Activated naive CD4-positive, alpha-beta T cell treated with anti-CD3 and anti-CD28 coated beads, Interleukin-2, amount 10 ng/mL, durations not matched to agents 7 days and 5 days (primary cell): ENCODE results near the gene SLC4A5.

Source experiments
- CTCF ChIA-PET: fragments of 350-600 bp; sonication (Branson Sonifier 250); formaldehyde crosslinking; loops from one replicate; lab custom pipeline; 2021; ENCODE audit warnings: antibody characterized with exemption; lab: Charles Lee
- DNase-seq: peaks from one replicate; pipeline ENCODE4 v3.0.0-alpha.2; 2020
- H3K27ac Mint-ChIP-seq: one replicate; pipeline ENCODE4 v1.8.0; 2021; ENCODE audit warnings: mild to moderate bottlenecking, moderate library complexity, mixed read lengths
- H3K27me3 Mint-ChIP-seq: one replicate; pipeline ENCODE4 v1.8.0; 2021; ENCODE audit warnings: mild to moderate bottlenecking, mixed read lengths
- H3K36me3 Mint-ChIP-seq: one replicate; pipeline ENCODE4 v1.8.0; 2021; ENCODE audit warnings: mixed read lengths
- H3K4me1 Mint-ChIP-seq: one replicate; pipeline ENCODE4 v1.8.0; 2021; ENCODE audit warnings: mixed read lengths
- H3K4me3 Mint-ChIP-seq: one replicate; pipeline ENCODE4 v1.8.0; 2021; ENCODE audit warnings: mild to moderate bottlenecking, moderate library complexity, mixed read lengths
- H3K9me3 Mint-ChIP-seq: one replicate; pipeline ENCODE4 v1.8.0; 2021; ENCODE audit warnings: mixed read lengths

Gene SLC4A5

GRCh38 chr2:74374509-74375205 lies 31.4 kb upstream of the SLC4A5 start:
- no peak for DNase-seq
- no peak overlapping the region for H3K27ac Mint-ChIP-seq
- H3K36me3 Mint-ChIP-seq = peaks cover 23% of the 10 kb centered on the region
- H3K4me3 Mint-ChIP-seq = no peak overlapping the region
- CTCF ChIA-PET = interaction anchor here (1.5 kb wide), 1 partner anchor 26 kb away, joined by 4 read pairs; no protein-coding TSS in a partner anchor
- H3K27me3 Mint-ChIP-seq = no peaks in the 10 kb centered on the region
- H3K4me1 Mint-ChIP-seq = peaks cover 13% of the 10 kb centered on the region
- no peaks in the 10 kb centered on the region for H3K9me3 Mint-ChIP-seq

DNA sequence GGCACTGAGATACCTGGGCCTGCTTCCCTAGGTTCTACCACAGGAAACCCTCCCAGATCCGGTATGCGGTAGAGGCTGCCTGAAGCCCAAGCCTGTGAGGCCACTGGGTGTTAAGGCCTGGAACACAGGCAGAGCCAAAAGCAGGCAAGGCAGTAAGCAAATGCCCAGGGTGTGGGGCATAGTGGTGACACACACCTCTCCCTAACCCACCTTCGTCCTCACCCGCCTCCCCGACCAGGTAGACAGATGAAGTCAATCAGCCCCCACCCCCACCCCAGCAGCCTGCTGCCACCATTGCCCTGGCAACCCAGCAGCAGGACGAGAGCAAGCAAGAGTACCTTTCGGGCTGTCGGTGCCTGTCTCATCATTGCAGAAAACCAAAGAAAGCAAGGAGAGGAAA lies 30.8 kb upstream of the SLC4A5 start:
- H3K4me1 Mint-ChIP-seq = peaks cover 12% of the 10 kb centered on the region
- CTCF ChIA-PET = interaction anchor here (0.9 kb wide), 1 partner anchor 39 kb away, joined by 4 read pairs; no protein-coding TSS in a partner anchor
- no peak overlapping the region for H3K4me3 Mint-ChIP-seq
- no peaks in the 10 kb centered on the region for H3K27me3 Mint-ChIP-seq
- no peaks in the 10 kb centered on the region for H3K9me3 Mint-ChIP-seq
- H3K27ac Mint-ChIP-seq = no peak overlapping the region
- DNase-seq = no peak
- peaks cover 28% of the 10 kb centered on the region for H3K36me3 Mint-ChIP-seq

GRCh38 chr2:74373221-74373676 lies 30.0 kb upstream of the SLC4A5 start:
- Mint-ChIP-seq H3K27me3 (no peaks in the 10 kb centered on the region), H3K4me3 (no peak overlapping the region), H3K27ac (no peak overlapping the region), H3K36me3 (peaks cover 29% of the 10 kb centered on the region), H3K9me3 (no peaks in the 10 kb centered on the region), H3K4me1 (peaks cover 7% of the 10 kb centered on the region)
- CTCF ChIA-PET = interaction anchor here (0.9 kb wide), 1 partner anchor 38 kb away, joined by 4 read pairs; no protein-coding TSS in a partner anchor
- no peak for DNase-seq

- no peaks in the 10 kb centered on the region for H3K9me3 Mint-ChIP-seq
- no peaks in the 10 kb centered on the region for H3K27me3 Mint-ChIP-seq
- H3K4me3 Mint-ChIP-seq = no peak overlapping the region
- no peak overlapping the region for H3K27ac Mint-ChIP-seq
- no peak for DNase-seq
- CTCF ChIA-PET = no interaction called here
- peaks cover 7% of the 10 kb centered on the region for H3K4me1 Mint-ChIP-seq
- H3K36me3 Mint-ChIP-seq = peaks cover 31% of the 10 kb centered on the region
Observed at GRCh38 chr2:74372674-74373073, 29.5 kb upstream of the SLC4A5 start.

DNA sequence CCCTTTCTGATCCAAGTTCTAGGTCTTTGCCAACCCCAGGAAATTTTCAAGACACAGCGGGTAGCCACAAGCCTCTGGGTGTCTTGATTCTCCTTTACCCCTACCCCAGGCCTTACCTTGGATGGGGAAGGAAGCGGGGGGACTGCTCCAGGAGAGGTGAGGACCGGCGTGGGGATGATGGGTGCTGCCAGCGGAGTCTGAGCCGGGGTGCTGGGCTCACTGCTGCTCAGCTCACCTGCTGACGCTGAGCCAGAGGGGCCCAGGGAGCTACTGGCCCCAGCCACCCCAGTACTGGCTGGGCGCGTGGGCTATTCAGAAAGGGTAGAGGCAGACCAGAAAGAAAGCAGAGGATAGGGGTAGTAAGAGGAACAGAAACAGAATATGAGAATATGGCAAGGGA lies 28.2 kb upstream of the SLC4A5 start:
- Mint-ChIP-seq H3K4me1 (peaks cover 7% of the 10 kb centered on the region), H3K27me3 (no peaks in the 10 kb centered on the region), H3K27ac (no peak overlapping the region), H3K36me3 (peaks cover 37% of the 10 kb centered on the region), H3K4me3 (no peak overlapping the region), H3K9me3 (no peaks in the 10 kb centered on the region)
- no peak for DNase-seq
- CTCF ChIA-PET = no interaction called here

GRCh38 chr2:74369976-74370375 lies 26.8 kb upstream of the SLC4A5 start:
- Mint-ChIP-seq H3K9me3 (no peaks in the 10 kb centered on the region), H3K27ac (no peak overlapping the region), H3K27me3 (no peaks in the 10 kb centered on the region), H3K4me3 (no peak overlapping the region), H3K4me1 (peaks cover 7% of the 10 kb centered on the region), H3K36me3 (peaks cover 48% of the 10 kb centered on the region)
- DNase-seq = no peak
- CTCF ChIA-PET = interaction anchor here (0.6 kb wide), 1 partner anchor 22 kb away, joined by 3 read pairs; no protein-coding TSS in a partner anchor

GRCh38 chr2:74368499-74368898 lies 25.3 kb upstream of the SLC4A5 start:
- Mint-ChIP-seq H3K9me3 (no peaks in the 10 kb centered on the region), H3K4me1 (no peaks in the 10 kb centered on the region), H3K27ac (no peak overlapping the region), H3K36me3 (peaks cover 57% of the 10 kb centered on the region), H3K27me3 (no peaks in the 10 kb centered on the region), H3K4me3 (no peak overlapping the region)
- CTCF ChIA-PET = no interaction called here
- no peak for DNase-seq

DNA sequence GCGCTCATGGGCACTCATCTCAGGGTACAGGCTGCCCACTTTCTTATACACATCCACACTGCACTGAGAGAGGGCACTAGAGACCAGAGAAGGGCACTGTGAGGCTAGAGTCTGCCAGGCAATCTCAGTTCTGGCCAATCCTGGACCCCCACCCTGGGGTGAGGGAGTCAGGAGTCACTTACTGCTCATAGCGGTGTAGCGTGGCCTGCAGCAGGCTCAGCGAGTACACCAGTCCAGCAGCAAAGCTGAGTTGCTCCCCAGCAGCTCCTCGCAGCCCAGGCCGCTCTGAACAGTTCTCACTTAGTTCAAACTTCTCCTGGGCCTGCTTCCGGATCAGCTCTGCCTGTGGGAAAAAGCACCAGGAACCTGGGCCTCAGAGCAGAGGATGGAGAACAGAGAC lies 24.6 kb upstream of the SLC4A5 start:
- Mint-ChIP-seq H3K27me3 (no peaks in the 10 kb centered on the region), H3K4me3 (no peak overlapping the region), H3K4me1 (no peaks in the 10 kb centered on the region), H3K27ac (no peak overlapping the region), H3K9me3 (no peaks in the 10 kb centered on the region), H3K36me3 (peaks cover 61% of the 10 kb centered on the region)
- CTCF ChIA-PET = interaction anchor here (1.5 kb wide), 1 partner anchor 118 kb away, joined by 5 read pairs; no protein-coding TSS in a partner anchor
- DNase-seq = no peak

GRCh38 chr2:74366036-74366435 lies 22.8 kb upstream of the SLC4A5 start:
- H3K4me1 Mint-ChIP-seq = no peaks in the 10 kb centered on the region
- H3K36me3 Mint-ChIP-seq = peaks cover 68% of the 10 kb centered on the region
- CTCF ChIA-PET = interaction anchor here (2.5 kb wide), 1 partner anchor 31 kb away, joined by 5 read pairs; no protein-coding TSS in a partner anchor
- H3K27me3 Mint-ChIP-seq = no peaks in the 10 kb centered on the region
- no peak overlapping the region for H3K27ac Mint-ChIP-seq
- DNase-seq = no peak
- H3K4me3 Mint-ChIP-seq = no peak overlapping the region
- H3K9me3 Mint-ChIP-seq = no peaks in the 10 kb centered on the region

- CTCF ChIA-PET = interaction anchor here (2.5 kb wide), 1 partner anchor 29 kb away, joined by 5 read pairs; no protein-coding TSS in a partner anchor
- Mint-ChIP-seq H3K4me3 (no peak overlapping the region), H3K27me3 (no peaks in the 10 kb centered on the region), H3K4me1 (no peaks in the 10 kb centered on the region), H3K27ac (no peak overlapping the region), H3K36me3 (peaks cover 65% of the 10 kb centered on the region), H3K9me3 (no peaks in the 10 kb centered on the region)
- no peak for DNase-seq
Observed at GRCh38 chr2:74364533-74365505, 21.6 kb upstream of the SLC4A5 start.

DNA sequence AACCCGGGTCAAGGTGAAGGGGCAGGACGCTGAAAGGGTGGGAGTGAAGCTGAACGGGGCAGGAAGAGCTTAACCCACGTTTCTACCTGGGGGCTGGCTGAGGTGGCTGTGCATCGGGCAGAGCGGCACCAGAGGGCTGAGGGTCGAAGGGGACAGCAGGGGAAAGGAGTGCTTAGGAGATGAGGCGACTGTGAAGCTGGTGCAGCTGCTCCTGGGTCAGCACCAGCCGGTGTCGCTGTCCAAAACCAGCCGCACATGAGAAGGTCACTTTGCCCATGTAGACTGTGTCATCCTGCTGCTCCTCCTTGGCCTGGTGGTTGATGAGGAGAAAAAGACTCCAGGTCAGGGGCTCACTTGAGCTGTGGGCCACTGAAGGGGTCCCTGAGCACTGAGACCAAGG lies 18.1 kb upstream of the SLC4A5 start:
- CTCF ChIA-PET = no interaction called here
- H3K36me3 Mint-ChIP-seq = peaks cover 54% of the 10 kb centered on the region
- DNase-seq = no peak
- H3K4me3 Mint-ChIP-seq = no peak overlapping the region
- no peak overlapping the region for H3K27ac Mint-ChIP-seq
- H3K9me3 Mint-ChIP-seq = no peaks in the 10 kb centered on the region
- no peaks in the 10 kb centered on the region for H3K4me1 Mint-ChIP-seq
- H3K27me3 Mint-ChIP-seq = no peaks in the 10 kb centered on the region

GRCh38 chr2:74357627-74358026 lies 14.4 kb upstream of the SLC4A5 start:
- Mint-ChIP-seq H3K4me1 (no peaks in the 10 kb centered on the region), H3K36me3 (peaks cover 29% of the 10 kb centered on the region), H3K27me3 (no peaks in the 10 kb centered on the region), H3K9me3 (no peaks in the 10 kb centered on the region), H3K4me3 (no peak overlapping the region), H3K27ac (no peak overlapping the region)
- CTCF ChIA-PET = interaction anchor here (1.1 to 2.7 kb wide), 2 partner anchors 23 to 108 kb away, joined by 3 to 12 read pairs; no protein-coding TSS in a partner anchor
- no peak for DNase-seq

- Mint-ChIP-seq H3K36me3 (no peaks in the 10 kb centered on the region), H3K4me3 (no peak overlapping the region), H3K27me3 (peaks cover 3% of the 10 kb centered on the region), H3K9me3 (no peaks in the 10 kb centered on the region), H3K4me1 (no peaks in the 10 kb centered on the region), H3K27ac (no peak overlapping the region)
- no peak for DNase-seq
- CTCF ChIA-PET = interaction anchor here (0.9 to 4.8 kb wide), 2 partner anchors 15 to 70 kb away, joined by 3 to 23 read pairs; no protein-coding TSS in a partner anchor
Observed at GRCh38 chr2:74349889-74350288, 6.7 kb upstream of the SLC4A5 start.

GRCh38 chr2:74347742-74348141 lies 4.5 kb upstream of the SLC4A5 start:
- CTCF ChIA-PET = no interaction called here
- H3K27ac Mint-ChIP-seq = no peak overlapping the region
- no peaks in the 10 kb centered on the region for H3K36me3 Mint-ChIP-seq
- H3K27me3 Mint-ChIP-seq = peaks cover 3% of the 10 kb centered on the region
- no peak for DNase-seq
- H3K9me3 Mint-ChIP-seq = no peaks in the 10 kb centered on the region
- no peaks in the 10 kb centered on the region for H3K4me1 Mint-ChIP-seq
- H3K4me3 Mint-ChIP-seq = no peak overlapping the region
